Lung (tissue), 12 donors: ENCODE measurements around the gene SPAG8. TPM values are rescaled to one million over a fixed set of nuclear protein-coding genes. Genes with fewer than 3 reads are reported as not detected.

Experiments
- ATAC-seq: fragments of 200-7000 bp; cut with Tn5 transposase; one replicate; pipeline ENCODE4 v1.9.1; 2020; ENCODE audit warnings: moderate number of reproducible peaks; ENCODE audit not compliant: insufficient read depth, low FRiP score
- DNase-seq, 3 donors: peaks; one replicate each; pipeline ENCODE4 v3.0.0-alpha.2; 2013 to 2017
- H3K27ac ChIP-seq, 2 donors: one replicate each; pipeline ENCODE4 v1.5.1; 2013; ENCODE audit warnings: mild to moderate bottlenecking in 2 of 2, moderate library complexity in 2 of 2, control low read depth in 1 of 2, inconsistent platforms in 1 of 2, low read depth in 1 of 2, low read length in 1 of 2
- H3K27me3 ChIP-seq, 3 donors: one replicate each; pipeline ENCODE4 v1.5.1; 2013; ENCODE audit warnings: low read length in 2 of 3; ENCODE audit not compliant: control insufficient read depth in 3 of 3, insufficient read depth in 3 of 3
- H3K36me3 ChIP-seq, 4 donors: one replicate each; pipeline ENCODE4 v1.5.1; 2013; ENCODE audit warnings: low read length in 4 of 4, mild to moderate bottlenecking in 1 of 4, moderate library complexity in 1 of 4; ENCODE audit not compliant: control insufficient read depth in 4 of 4, insufficient read depth in 4 of 4
- H3K4me1 ChIP-seq, 5 donors: one replicate each; pipeline ENCODE4 v1.5.1; 2013; ENCODE audit warnings: low read length in 5 of 5, mild to moderate bottlenecking in 2 of 5, moderate library complexity in 1 of 5; ENCODE audit not compliant: control insufficient read depth in 5 of 5, insufficient read depth in 5 of 5
- H3K4me3 ChIP-seq: one replicate; pipeline ENCODE4 v1.5.1; 2013; ENCODE audit warnings: mild to moderate bottlenecking, control low read depth, moderate library complexity
- H3K9ac ChIP-seq, 2 donors: one replicate each; pipeline ENCODE4 v1.5.1; 2013; ENCODE audit warnings: low read length in 2 of 2, control low read depth in 1 of 2; ENCODE audit not compliant: insufficient read depth in 1 of 2
- H3K9me3 ChIP-seq, 4 donors: one replicate each; pipeline ENCODE4 v1.5.1; 2013; ENCODE audit warnings: low read length in 3 of 4, mild to moderate bottlenecking in 1 of 4, moderate library complexity in 1 of 4; ENCODE audit not compliant: control insufficient read depth in 4 of 4, insufficient read depth in 3 of 4
- WGBS, 2 donors: extraction: QIAGEN DNeasy Blood & Tissue Kit; methylation state at CpG; one replicate each; pipeline ENCODE4 v1.1.7; 2013; 5-methylcytosine and 5-hydroxymethylcytosine counted together
- polyA plus RNA-seq, 2 donors: library from polyadenylated mRNA; stranded (reverse); fragments of 200-250 nt; gene quantifications; one replicate each; pipeline ENCODE4 v1.2.1, GENCODE V29; 2013
- total RNA-seq, 2 donors: library from RNA; depleted of rRNA in 1 of 2; stranded (reverse); fragments of >200 nt in 1 of 2; gene quantifications; one replicate each; pipeline ENCODE4 v1.2.1, GENCODE V29; 2014 to 2021
- TF ChIP-seq, protein P1 (sequence below): IDR thresholded peaks from 2 replicates; pipeline ENCODE4 v1.5.1; 2012; ENCODE audit warnings: mild to moderate bottlenecking; ENCODE audit errors: control extremely low read depth, extremely low read depth
- donor health status: control.
- donor health status: control.
- donor health status: Bipolar disorder and iron deficiency.
- donor health status: healthy.
- donor health status: DM: yes; HTN: yes; CAD: no.

SPAG8 gene
- total and polyA plus RNA-seq, 4 donors = 5.8 to 20.6 (median 9.0) TPM

DNA sequence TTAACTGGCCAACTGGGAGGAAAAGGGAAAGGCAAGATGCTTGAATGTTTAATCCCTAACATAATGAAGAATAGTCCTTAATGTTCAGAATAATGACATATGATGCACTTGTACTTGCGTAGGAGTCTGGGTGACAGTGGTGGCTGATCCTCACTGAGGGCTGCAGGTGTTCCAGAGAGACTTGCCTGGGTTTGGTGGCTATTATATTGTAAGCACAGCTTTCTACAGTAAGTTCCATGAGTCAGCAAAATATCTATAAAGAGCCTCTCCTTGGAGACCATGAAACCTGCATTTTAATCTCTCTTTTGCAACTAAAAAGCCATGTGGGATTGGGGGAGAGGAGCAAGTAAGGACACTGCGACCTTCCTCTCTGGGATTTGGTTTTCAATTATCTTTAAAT lies 22.5 kb downstream of the SPAG8 start:
- TF ChIP-seq, protein P1, sequence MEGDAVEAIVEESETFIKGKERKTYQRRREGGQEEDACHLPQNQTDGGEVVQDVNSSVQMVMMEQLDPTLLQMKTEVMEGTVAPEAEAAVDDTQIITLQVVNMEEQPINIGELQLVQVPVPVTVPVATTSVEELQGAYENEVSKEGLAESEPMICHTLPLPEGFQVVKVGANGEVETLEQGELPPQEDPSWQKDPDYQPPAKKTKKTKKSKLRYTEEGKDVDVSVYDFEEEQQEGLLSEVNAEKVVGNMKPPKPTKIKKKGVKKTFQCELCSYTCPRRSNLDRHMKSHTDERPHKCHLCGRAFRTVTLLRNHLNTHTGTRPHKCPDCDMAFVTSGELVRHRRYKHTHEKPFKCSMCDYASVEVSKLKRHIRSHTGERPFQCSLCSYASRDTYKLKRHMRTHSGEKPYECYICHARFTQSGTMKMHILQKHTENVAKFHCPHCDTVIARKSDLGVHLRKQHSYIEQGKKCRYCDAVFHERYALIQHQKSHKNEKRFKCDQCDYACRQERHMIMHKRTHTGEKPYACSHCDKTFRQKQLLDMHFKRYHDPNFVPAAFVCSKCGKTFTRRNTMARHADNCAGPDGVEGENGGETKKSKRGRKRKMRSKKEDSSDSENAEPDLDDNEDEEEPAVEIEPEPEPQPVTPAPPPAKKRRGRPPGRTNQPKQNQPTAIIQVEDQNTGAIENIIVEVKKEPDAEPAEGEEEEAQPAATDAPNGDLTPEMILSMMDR = no peak
- ATAC-seq (no peak), DNase-seq (no peak)

DNA sequence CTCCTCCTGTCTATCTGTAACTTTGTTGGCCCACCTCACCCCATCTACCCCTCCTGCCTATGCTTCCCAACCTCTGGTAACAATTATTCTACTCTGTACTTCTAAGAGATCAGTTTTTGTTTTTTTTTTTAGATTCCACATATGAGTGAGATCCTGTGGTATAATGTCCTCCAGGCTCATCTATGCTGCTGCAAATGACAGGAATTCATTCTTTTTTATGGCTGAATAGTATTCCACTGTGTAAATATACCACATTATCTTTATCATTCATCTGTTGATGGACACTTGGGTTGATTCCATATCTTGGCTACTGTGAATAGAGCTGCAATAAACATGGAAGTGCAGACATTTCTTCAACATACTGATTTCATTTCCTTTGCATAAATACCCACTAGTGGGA lies 28.6 kb downstream of the SPAG8 start:
- H3K4me3 ChIP-seq = no peak overlapping the region

More for the DNA sequence above, 22.5 kb downstream of the SPAG8 start:
- peaks cover 0 to 32% (median 14%) of the 10 kb centered on the region in 5 donors for H3K4me1 ChIP-seq
- no peak overlapping the region for H3K4me3 ChIP-seq
- no peaks in the 10 kb centered on the region for H3K27me3 ChIP-seq
- peaks cover 0 to 4% (median 0%) of the 10 kb centered on the region in 4 donors for H3K36me3 ChIP-seq
- 98 to 99% methylated on average over 2 of the region's 2 CpGs for WGBS, 2 donors
- no peak overlapping the region for H3K27ac ChIP-seq
- H3K9me3 ChIP-seq = no peaks in the 10 kb centered on the region
- H3K9ac ChIP-seq = no peak overlapping the region

DNA sequence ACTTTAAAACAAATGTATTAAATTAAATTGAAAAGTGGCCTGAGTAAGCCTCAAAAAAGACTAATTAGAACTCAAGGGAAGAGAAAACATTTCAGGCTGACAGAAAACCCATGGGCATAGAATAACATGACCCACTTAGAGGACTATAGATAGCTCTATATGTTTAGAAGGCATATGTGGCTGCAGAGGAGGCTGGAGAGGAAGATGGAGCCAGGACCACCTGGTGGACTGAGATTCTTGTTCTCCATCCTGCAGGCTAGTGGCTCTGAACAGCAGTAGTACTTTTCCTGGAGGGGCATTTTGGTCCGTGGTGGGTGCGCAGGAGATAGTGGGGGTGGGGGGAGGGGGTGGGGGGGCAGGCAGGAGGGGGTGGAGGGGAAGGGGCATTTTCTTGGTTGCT lies 31.0 kb downstream of the SPAG8 start:
- no peak overlapping the region for H3K9ac ChIP-seq
- TF ChIP-seq, protein P1 = no peak
- DNase-seq (no peak), ATAC-seq (no peak)
- H3K27me3 ChIP-seq = no peaks in the 10 kb centered on the region
- H3K9me3 ChIP-seq = no peaks in the 10 kb centered on the region
- no peak overlapping the region for H3K27ac ChIP-seq
- no peaks in the 10 kb centered on the region for H3K4me1 ChIP-seq
- no peak overlapping the region for H3K4me3 ChIP-seq
- WGBS, 2 donors = 61 to 88% methylated on average over 2 of the region's 2 CpGs
- H3K36me3 ChIP-seq = peaks cover 0 to 4% (median under 1%) of the 10 kb centered on the region in 4 donors

More for the DNA sequence above, 28.6 kb downstream of the SPAG8 start:
- DNase-seq = no peak
- TF ChIP-seq, protein P1 = no peak
- Histone ChIP-seq H3K9ac (no peak overlapping the region), H3K4me1 (no peaks in the 10 kb centered on the region), H3K9me3 (no peaks in the 10 kb centered on the region), H3K27ac (no peak overlapping the region), H3K36me3 (peaks cover 0 to 4% (median under 1%) of the 10 kb centered on the region in 4 donors), H3K27me3 (no peaks in the 10 kb centered on the region)
- ATAC-seq = no peak

DNA sequence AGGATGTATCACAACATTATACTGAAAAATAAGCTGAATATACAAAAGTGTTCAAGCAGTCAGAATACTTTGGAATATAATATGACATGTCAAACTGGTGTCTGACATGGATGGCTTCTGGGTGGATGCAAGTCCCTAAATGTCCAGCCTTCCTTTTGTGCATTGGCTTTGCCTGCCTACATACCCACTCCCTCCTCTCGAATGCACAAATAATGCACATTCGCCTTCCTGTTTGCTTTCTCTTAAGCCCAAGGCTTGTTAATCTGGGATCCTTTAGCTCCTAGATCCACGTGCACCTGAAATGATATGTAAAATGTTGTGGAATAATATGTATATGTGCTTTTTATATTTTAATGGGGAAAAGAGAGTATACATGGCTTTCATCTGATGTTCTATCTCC lies 33.6 kb downstream of the SPAG8 start:
- Histone ChIP-seq H3K36me3 (peaks cover 0 to 2% (median 0%) of the 10 kb centered on the region in 4 donors), H3K27me3 (no peaks in the 10 kb centered on the region), H3K4me1 (peaks cover 0 to 11% (median 0%) of the 10 kb centered on the region in 5 donors), H3K9me3 (no peaks in the 10 kb centered on the region), H3K4me3 (no peak overlapping the region), H3K27ac (no peak overlapping the region), H3K9ac (no peak overlapping the region)
- DNase-seq = no peak
- no peak for ATAC-seq
- TF ChIP-seq, protein P1 = no peak
- WGBS, 2 donors = 88 to 90% methylated on average over 3 of the region's 3 CpGs
